Neutrophil (primary cell): ENCODE results near the gene ST6GALNAC5.
"Not testable (repeated sequence)": the region's sequence is repeated elsewhere in the genome, so short reads cannot be mapped to it uniquely, and the experiment has no call there.

Experiments used
- H3K27ac ChIP-seq: fragments of 200-600 bp; sonication (generic); 2 replicates; pipeline ENCODE4 v1.5.1; 2016; ENCODE audit warnings: mild to moderate bottlenecking, moderate library complexity
- H3K27me3 ChIP-seq: fragments of 200-600 bp; sonication (generic); 2 replicates; pipeline ENCODE4 v1.6.0; 2016; ENCODE audit warnings: mild to moderate bottlenecking
- H3K36me3 ChIP-seq: fragments of 200-600 bp; sonication (generic); 2 replicates; pipeline ENCODE4 v1.5.1; 2017
- H3K4me1 ChIP-seq, 2 experiments: fragments of 200-600 bp in 1 of 2; sonication (generic) in 1 of 2; 1 replicate in 1 of 2; 2 replicates in 1 of 2; pipeline versions ENCODE4 v1.5.1 to v1.6.1; 2013 to 2016; ENCODE audit warnings: low read depth in 1 of 2, low read length in 1 of 2, mild to moderate bottlenecking in 1 of 2, moderate library complexity in 1 of 2; ENCODE audit not compliant: control insufficient read depth in 1 of 2, insufficient read depth in 1 of 2
- H3K4me3 ChIP-seq, 2 experiments: fragments of 200-600 bp in 1 of 2; sonication (generic) in 1 of 2; 1 replicate in 1 of 2; 2 replicates in 1 of 2; pipeline ENCODE4 v1.5.1; 2013 to 2016; ENCODE audit warnings: low read depth in 1 of 2, low read length in 1 of 2, mild to moderate bottlenecking in 1 of 2, moderate library complexity in 1 of 2
- H3K9me3 ChIP-seq: fragments of 200-600 bp; sonication (generic); 2 replicates; pipeline ENCODE4 v1.5.1; 2016
- TF ChIP-seq, protein P1 (sequence below): fragments of 200-600 bp; sonication (generic); IDR thresholded peaks from 2 replicates; pipeline ENCODE4 v1.5.1; 2016; ENCODE audit warnings: antibody characterized with exemption

Gene ST6GALNAC5

DNA sequence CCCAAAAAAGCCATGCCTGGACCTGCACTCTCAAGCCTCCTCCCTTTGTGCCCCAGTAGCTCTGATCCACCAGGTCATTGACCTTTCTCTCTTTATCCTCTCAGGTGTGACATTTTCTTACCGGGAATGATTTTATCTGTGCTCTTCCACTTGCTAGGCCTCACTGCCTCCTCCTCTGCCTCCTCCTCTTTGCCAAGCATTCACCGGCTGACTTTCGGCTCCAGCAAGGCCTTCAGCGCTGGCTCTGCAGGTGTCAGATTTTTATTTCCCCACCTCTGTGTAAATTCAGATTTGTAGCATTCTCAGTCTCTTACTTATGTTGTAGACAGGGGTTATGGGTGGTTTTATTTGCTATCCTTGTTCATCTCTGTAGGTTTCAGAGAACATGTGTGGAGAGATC, 91.5 kb downstream of the ST6GALNAC5 start:
- TF ChIP-seq, protein P1, sequence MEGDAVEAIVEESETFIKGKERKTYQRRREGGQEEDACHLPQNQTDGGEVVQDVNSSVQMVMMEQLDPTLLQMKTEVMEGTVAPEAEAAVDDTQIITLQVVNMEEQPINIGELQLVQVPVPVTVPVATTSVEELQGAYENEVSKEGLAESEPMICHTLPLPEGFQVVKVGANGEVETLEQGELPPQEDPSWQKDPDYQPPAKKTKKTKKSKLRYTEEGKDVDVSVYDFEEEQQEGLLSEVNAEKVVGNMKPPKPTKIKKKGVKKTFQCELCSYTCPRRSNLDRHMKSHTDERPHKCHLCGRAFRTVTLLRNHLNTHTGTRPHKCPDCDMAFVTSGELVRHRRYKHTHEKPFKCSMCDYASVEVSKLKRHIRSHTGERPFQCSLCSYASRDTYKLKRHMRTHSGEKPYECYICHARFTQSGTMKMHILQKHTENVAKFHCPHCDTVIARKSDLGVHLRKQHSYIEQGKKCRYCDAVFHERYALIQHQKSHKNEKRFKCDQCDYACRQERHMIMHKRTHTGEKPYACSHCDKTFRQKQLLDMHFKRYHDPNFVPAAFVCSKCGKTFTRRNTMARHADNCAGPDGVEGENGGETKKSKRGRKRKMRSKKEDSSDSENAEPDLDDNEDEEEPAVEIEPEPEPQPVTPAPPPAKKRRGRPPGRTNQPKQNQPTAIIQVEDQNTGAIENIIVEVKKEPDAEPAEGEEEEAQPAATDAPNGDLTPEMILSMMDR = no peak
- Histone ChIP-seq H3K4me3 (no peak overlapping the region), H3K36me3 (no peaks in the 10 kb centered on the region), H3K27ac (no peak overlapping the region), H3K4me1 (no peaks in the 10 kb centered on the region), H3K27me3 (no peaks in the 10 kb centered on the region), H3K9me3 (no peaks in the 10 kb centered on the region)

DNA sequence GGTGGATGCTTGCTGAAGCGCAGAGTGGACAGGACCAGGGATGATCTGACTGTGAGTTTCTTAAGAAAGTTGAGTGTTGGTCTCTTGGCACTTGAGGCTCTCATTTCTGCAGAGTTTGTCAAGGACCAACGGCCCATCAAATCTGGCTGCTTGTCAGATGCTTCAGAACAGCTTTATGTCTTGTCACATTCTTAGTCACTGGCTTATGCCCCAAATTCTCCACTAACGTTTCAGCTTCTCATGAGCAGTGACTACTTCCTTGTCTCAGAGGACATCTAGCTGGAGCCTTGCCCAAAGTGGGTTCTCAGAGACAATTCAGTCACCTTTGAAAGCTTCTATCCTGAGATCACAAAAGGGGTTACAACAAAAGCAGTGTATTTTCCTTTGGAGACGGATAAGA, 92.3 kb downstream of the ST6GALNAC5 start:
- TF ChIP-seq, protein P1 = no peak
- Histone ChIP-seq H3K4me3 (no peak overlapping the region), H3K36me3 (no peaks in the 10 kb centered on the region), H3K4me1 (no peaks in the 10 kb centered on the region), H3K9me3 (no peaks in the 10 kb centered on the region), H3K27ac (no peak overlapping the region), H3K27me3 (no peaks in the 10 kb centered on the region)

DNA sequence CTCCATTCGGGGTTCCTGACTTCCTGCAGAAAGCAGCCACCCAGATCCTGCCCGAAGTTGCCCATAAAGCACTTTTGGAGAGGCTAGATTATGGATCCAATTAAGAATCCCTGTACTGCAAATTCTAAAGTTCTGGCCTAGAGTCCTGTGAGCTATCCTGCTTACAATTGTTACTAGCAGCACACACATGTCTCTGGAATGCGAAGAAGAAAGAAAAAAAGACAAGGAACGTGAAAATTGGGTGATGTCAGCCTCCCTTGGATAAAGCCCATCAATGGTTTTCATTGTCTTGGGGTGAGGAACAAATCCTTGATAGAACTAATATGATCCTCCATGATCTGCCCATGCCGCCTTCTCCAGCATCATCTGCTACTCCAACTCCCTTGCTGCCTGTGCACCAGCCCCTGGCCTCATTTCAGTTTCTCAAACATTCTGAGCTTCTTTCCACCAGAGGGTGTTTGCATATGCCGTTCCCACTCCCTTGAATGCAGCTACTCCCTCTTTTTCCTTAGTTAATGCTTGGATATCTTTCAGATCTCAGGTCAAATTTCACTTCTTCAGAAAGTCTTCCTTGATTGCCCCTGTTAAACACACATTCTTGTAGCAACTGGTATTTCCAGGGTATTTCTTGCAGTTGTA, 94.0 kb downstream of the ST6GALNAC5 start:
- TF ChIP-seq, protein P1 = no peak
- no peaks in the 10 kb centered on the region for H3K9me3 ChIP-seq
- no peaks in the 10 kb centered on the region for H3K36me3 ChIP-seq
- H3K27me3 ChIP-seq = no peaks in the 10 kb centered on the region
- no peak overlapping the region for H3K27ac ChIP-seq
- H3K4me1 ChIP-seq = no peaks in the 10 kb centered on the region
- H3K4me3 ChIP-seq = no peak overlapping the region

DNA sequence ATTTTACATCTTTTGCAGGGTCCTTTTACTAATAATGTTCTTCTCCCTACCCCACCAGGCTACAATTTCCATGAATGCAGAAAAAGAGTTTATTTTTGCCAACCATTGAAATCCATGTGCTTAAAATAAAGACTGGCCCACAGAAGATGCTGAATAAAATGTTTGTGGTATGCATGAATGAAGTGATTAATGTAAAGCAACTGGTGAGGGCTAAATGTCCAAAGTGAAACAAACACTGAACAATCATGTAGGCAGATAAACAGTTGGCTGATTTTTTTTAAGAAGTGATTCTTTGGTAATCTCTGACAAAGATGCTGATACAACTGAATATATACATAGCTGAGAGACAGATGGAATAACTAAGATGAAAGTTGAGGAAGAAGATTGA, 94.5 kb downstream of the ST6GALNAC5 start:
- H3K4me3 ChIP-seq = no peak overlapping the region
- H3K36me3 ChIP-seq = no peaks in the 10 kb centered on the region
- H3K9me3 ChIP-seq = no peaks in the 10 kb centered on the region
- TF ChIP-seq, protein P1 = no peak
- no peaks in the 10 kb centered on the region for H3K27me3 ChIP-seq
- H3K27ac ChIP-seq = no peak overlapping the region
- H3K4me1 ChIP-seq = no peaks in the 10 kb centered on the region

DNA sequence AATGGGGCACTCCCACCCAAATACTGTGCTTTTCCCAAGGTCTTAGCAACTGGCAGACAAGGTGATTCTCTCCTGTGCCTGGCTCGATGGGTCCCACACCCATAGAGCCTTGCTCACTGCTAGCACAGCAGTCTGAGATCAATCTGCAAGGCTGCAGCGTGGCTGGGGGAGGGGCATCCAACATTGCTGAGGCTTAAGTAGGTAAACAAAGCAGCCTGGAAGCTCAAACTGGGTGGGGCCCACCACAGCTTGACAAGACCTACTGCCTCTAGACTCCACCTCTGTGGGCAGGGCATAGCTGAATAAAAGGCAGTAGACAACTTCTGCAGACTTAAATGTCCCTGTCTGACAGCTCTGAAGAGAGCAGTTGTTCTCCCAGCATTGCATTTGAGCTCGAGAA, 114.0 kb downstream of the ST6GALNAC5 start:
- H3K36me3 ChIP-seq, H3K27me3 ChIP-seq, H3K27ac ChIP-seq, H3K9me3 ChIP-seq, H3K4me3 ChIP-seq, H3K4me1 ChIP-seq: not testable (repeated sequence)

DNA sequence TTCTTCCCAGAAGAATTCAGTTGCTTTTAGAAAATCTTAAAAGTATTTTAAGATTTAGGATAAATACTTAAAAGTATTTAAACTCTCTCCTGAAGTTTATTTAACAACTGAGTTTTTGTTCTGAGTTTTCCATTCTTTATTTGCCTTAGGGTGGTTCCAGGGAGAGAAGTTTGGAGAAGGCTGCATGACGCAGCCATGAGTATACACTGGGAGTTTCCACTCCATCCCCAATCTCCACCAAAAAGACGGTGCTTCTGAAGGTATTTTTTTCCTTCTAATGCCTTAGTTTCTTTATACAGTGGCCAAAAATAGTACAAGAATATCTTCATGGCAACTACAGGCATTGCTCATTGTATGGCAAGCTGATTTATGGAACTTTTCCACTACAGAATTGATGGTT, 122.7 kb downstream of the ST6GALNAC5 start:
- TF ChIP-seq, protein P1 = no peak
- H3K27ac ChIP-seq = no peak overlapping the region

More for the DNA sequence above, 122.7 kb downstream of the ST6GALNAC5 start:
- H3K4me3 ChIP-seq = no peak overlapping the region
- H3K4me1 ChIP-seq = no peaks in the 10 kb centered on the region
- H3K36me3 ChIP-seq = no peaks in the 10 kb centered on the region
- no peaks in the 10 kb centered on the region for H3K27me3 ChIP-seq
- H3K9me3 ChIP-seq = no peaks in the 10 kb centered on the region
